SKM-1 (cell line): ENCODE results near the gene DACH2.
"Not testable (repeated sequence)": the region's sequence is repeated elsewhere in the genome, so short reads cannot be mapped to it uniquely, and the experiment has no call there.

Source experiments
- DNase-seq: peaks from one replicate; lab custom pipeline; 2025; ENCODE audit not compliant: unreplicated experiment; lab: John Stamatoyannopoulos, UW

DACH2 gene

DNA sequence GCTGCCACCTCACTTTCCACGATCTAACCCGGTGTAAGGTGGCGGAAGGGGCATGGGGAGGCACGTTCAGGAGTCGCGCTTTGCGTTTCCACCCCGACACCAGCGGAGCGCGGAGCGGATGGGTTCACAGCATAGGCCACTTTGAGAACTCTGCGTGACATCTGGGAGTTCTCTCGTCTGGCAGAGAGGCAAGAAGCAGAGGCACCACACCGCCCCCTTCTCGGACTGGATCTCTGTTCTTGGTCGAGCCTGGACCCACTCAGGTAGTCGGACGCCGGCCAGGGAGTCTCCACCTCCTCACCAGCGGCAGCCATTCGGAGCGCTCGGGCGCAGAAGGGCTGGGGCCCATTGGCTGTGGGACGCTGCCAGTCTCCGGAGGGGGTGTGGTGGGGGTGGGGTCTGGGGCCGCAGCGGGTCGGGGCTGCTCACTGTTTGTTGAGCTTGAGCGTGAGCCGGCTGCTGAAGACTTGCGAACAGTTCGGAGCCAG, at the start of gene DACH2:
Gene DACH2, plus strand, starts transcription at position 428 of the 488 bp plus-strand sequence.
- DNase-seq: peak; percentile 35

DNA sequence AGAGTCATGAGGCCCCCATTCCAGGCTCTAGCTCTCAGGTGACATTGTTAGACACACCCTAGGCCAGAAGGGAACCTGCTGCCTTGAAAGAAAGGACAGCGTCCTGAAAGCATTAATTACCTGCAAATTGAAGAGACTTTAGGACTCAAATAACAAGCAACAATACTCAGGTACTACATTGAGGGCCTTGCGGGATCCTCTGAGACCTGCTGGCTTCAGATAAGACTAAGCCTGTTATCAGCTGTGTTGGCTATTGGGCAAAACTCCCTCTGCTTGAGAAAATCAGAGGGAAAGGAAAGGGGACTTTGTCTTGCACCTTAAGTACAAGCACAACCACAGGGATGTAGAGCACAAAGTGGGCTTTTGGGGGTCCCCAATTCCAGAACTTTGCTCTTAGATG, 45.9 kb upstream of the DACH2 start:
- DNase-seq: no peak

GRCh38 chrX:86103061-86103460, 45.2 kb upstream of the DACH2 start:
- DNase-seq: no peak

GRCh38 chrX:86104526-86104925, 43.7 kb upstream of the DACH2 start:
- DNase-seq: no peak

- DNase-seq: no peak
Observed at GRCh38 chrX:86121916-86122315, 26.3 kb upstream of the DACH2 start.

DNA sequence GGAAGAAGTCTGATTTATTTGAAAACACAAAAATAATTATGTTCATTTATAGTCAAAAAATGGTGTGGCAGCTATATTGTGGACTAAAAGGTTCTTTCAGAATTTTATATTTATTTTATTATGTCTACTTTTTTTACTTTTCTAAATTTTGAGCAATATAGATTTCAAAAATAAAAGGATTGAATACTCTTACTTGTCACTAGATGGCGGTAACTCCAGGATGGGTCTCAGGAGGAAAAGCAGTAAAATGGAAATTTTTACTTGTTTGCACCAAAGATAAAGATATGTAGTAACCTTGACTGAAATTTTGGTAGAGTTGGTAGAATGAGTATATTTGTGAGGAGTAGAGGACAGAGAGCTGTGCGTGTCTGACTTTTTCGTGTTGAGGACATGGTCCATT, 14.5 kb upstream of the DACH2 start:
- DNase-seq: no peak

DNA sequence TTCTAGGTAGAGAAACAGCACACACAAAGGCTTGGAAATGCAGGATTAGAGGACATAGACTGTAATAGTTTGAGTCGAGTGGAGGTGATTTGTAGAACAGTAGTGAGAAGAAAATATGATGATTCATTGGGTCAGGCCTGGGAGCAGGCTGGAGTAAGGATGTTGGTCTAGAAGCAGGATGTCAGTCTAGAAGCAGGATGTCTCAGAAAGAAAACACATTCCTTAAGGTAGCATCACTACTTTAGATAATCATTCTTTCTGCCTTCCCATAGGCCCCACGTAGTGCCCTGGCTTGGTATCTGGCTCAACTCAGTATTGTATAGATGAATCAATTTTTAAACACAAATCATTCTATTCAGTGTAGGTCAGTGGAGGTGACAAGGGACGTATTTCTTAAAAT, 11.2 kb upstream of the DACH2 start:
- no peak for DNase-seq

- DNase-seq: no peak
Observed at GRCh38 chrX:86141786-86142185, 6.5 kb upstream of the DACH2 start.

GRCh38 chrX:86146102-86146501, 2.1 kb upstream of the DACH2 start:
- DNase-seq: no peak

DNA sequence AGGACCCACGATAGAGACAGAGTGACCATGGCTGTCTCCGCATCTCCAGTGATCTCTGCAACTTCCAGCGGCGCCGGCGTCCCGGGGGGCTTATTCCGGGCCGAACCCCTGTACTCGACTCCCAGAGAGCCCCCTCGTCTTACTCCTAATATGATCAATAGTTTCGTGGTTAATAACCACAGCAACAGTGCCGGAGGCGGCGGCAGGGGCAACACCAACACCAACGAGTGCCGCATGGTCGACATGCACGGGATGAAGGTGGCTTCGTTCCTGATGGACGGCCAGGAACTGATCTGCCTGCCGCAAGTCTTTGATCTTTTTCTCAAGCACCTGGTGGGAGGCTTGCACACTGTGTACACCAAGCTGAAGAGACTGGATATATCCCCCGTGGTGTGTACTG, 343 bp downstream of the DACH2 start:
- DNase-seq: no peak

- no peak for DNase-seq
Observed at GRCh38 chrX:86149119-86149518, 868 bp downstream of the DACH2 start.

DNA sequence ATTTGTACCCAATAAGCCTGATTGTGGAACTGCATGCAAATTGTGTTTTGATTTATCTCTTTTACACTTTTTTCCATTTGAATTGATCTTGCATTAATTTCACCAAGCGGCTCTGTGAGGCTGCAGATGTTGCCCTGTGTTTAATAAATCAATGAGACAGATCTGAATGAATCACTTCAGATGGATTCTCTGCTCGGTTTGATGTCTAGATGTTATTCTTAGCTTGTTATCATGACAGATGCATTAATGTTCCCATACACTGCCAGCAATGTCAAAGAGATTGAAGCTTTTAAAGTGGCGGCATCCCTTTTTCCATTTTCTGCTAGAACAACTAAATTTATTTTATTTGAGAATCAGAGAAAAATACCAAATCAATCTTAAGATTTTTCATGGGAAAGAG, 6.3 kb downstream of the DACH2 start:
- DNase-seq: no peak

DNA sequence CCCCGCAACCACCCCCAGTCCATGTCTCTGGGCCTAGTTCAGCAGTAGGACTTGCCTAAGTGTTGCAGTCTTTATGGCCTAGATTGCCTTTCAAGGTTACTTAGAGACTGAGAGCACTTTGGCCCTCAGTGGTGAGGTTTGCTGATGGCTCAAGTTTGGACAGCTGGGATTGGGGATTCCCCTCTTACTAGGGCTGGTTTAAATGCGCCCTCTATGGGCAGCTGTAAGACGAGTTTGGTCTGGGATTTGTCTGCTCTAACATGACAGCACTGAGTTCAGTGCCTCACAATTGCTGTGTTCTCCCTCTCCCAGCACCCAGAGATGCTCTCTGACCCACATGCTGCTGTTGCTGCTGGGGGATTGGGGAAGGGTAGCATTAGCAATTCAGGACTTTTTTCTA, 23.1 kb downstream of the DACH2 start:
- no peak for DNase-seq

DNA sequence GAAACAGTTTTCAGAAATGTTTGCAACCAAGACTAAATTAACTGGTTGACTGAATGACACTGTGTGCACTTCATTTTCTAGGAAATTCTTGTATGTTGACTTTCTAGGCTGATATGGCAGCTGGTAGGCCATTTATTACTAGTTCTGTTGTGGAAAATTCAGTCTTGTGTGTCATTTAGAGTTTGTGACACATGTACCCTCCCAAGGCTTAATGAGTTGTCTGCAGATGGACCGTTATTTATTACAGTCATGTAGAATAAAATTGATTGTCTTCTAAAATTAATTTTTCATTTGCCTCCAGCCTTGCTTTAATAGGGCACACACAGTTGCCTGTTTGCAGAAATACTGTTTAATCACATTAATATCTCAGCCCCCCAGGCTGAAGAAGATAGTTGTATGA, 30.7 kb downstream of the DACH2 start:
- no peak for DNase-seq

DNA sequence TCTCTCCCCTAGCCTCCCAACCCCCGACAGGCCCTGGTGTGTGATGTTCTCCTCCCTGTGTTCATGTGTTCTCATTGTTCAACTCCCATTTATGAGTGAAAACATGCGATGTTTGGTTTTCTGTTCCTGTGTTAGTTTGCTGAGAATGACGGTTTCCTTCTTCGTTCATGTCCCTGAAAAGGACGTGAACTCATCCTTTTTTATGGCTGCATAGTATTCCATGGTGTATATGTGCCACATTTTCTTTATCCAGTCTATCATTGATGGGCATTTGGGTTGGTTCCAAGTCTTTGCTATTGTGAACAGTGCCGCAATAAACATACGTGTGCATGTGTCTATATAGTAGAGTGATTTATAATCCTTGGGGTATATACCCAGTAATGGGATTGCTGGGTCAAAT, 33.1 kb downstream of the DACH2 start:
- DNase-seq: not testable (repeated sequence)

DNA sequence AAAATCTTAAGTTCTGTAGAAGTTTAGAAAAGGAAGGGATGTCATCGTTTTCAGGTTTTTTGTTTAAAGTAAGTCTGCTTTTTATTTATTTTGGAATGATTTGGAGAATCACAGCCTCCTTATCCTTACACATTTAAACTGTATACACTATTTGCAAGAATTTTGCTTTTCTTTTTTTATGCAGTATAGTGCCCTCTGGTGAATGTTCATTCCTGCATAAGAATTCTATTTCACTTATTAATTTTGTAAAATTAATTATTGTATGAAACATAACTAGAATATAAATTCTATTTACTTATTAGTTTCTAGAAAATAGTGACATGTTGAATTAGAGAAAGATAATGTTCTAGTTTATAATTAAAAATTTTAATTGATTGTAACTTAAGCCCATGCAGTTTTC, 44.6 kb downstream of the DACH2 start:
- no peak for DNase-seq

- DNase-seq: no peak
Observed at GRCh38 chrX:86194758-86195157, 46.5 kb downstream of the DACH2 start.

DNA sequence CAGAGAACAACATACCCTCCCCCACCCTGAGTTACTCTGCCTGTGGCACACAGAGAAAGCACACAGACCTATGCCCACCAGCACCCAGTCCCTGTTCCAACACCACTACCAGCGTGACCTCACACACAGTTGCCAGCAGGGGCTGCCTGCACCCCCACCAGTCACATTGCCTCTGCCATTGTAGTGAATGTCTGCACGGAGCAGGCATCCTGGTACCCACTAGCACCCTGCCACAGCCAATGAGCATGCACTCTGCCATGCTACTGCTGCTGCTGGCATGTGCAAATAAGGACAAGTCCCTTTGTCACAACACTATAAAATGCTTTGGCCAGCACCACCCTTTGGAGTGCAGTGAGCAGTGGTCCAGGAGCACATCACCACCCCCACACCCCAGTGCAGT, 47.1 kb downstream of the DACH2 start:
- no peak for DNase-seq

DNA sequence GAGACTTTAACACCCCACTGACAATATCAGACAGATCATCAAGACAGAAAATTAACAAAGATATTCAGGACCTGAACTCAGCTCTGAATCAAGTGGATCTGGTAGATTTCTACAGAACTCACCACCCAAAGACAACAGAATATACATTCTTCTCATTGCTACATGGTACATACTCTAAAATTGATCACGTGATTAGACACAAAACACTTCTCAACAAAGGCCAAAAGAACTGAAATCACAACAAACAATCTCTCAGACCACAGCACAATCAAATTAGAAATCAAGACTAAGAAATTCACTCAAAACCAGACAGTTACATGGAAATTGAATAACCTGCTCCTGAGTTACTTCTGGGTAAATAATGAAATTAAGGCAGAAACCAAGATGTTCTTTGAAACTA, 49.6 kb downstream of the DACH2 start:
- no peak for DNase-seq

GRCh38 chrX:86210772-86211171, 62.5 kb downstream of the DACH2 start:
- no peak for DNase-seq

- DNase-seq: no peak
Observed at GRCh38 chrX:86215260-86215659, 67.0 kb downstream of the DACH2 start.

- no peak for DNase-seq
Observed at GRCh38 chrX:86237482-86237881, 89.2 kb downstream of the DACH2 start.

- DNase-seq: no peak
Observed at GRCh38 chrX:86241547-86241946, 93.3 kb downstream of the DACH2 start.

GRCh38 chrX:86263526-86263925, 115.3 kb downstream of the DACH2 start:
- DNase-seq: no peak
